ENCODE results near the gene ECHDC3. TPM values are rescaled to one million over a fixed set of nuclear protein-coding genes. Genes with fewer than 3 reads are reported as not detected.
A peak's percentile ranks its signal among the peaks of the same experiment; 100 is the strongest.

ECHDC3 gene
- total RNA-seq, 1 donor from 2014 or later = 137 TPM

GRCh38 chr10:11772575-11773288 lies 30.6 kb downstream of the ECHDC3 start:
- no peak for ATAC-seq
- DNase-seq (ENCODE audit: low spot score) = no peak

- DNase-seq (ENCODE audit: low spot score) (no peak), ATAC-seq (no peak)
These were observed 31.7 kb downstream of the ECHDC3 start for GRCh38 chr10:11773761-11774441.

- DNase-seq (ENCODE audit: low spot score) (no peak), ATAC-seq (no peak)
These were observed 33.2 kb downstream of the ECHDC3 start for GRCh38 chr10:11775412-11775811.

- no peak for DNase-seq (ENCODE audit: low spot score)
These were observed 33.9 kb downstream of the ECHDC3 start for GRCh38 chr10:11776080-11776479.

GRCh38 chr10:11781114-11781513 lies 38.9 kb downstream of the ECHDC3 start:
- DNase-seq (ENCODE audit: low spot score) (no peak), ATAC-seq (no peak)

More at GRCh38 chr10:11776080-11776479, 33.9 kb downstream of the ECHDC3 start:
- no peak for ATAC-seq

- DNase-seq (ENCODE audit: low spot score) = no peak
- peak; percentile 87 for ATAC-seq
These were observed 40.8 kb downstream of the ECHDC3 start for GRCh38 chr10:11782793-11783557.

GRCh38 chr10:11783558-11783865 lies 41.3 kb downstream of the ECHDC3 start:
- DNase-seq (ENCODE audit: low spot score) = no peak
- ATAC-seq = no peak

- ATAC-seq (no peak), DNase-seq (ENCODE audit: low spot score) (no peak)
These were observed 45.2 kb downstream of the ECHDC3 start for GRCh38 chr10:11787374-11787773.

- ATAC-seq = no peak
These were observed 45.7 kb downstream of the ECHDC3 start for GRCh38 chr10:11787846-11788245.

GRCh38 chr10:11789306-11789705 lies 47.1 kb downstream of the ECHDC3 start:
- no peak for DNase-seq (ENCODE audit: low spot score)

More at GRCh38 chr10:11787846-11788245, 45.7 kb downstream of the ECHDC3 start:
- DNase-seq (ENCODE audit: low spot score) = no peak

GRCh38 chr10:11789956-11790355 lies 47.8 kb downstream of the ECHDC3 start:
- DNase-seq (ENCODE audit: low spot score) = no peak
- no peak for ATAC-seq

More at GRCh38 chr10:11789306-11789705, 47.1 kb downstream of the ECHDC3 start:
- no peak for ATAC-seq

- peak; percentile 89 for DNase-seq (ENCODE audit: low spot score)
- ATAC-seq = peak; percentile 93
These were observed 51.7 kb downstream of the ECHDC3 start for GRCh38 chr10:11793762-11794479.

GRCh38 chr10:11794566-11794965 lies 52.4 kb downstream of the ECHDC3 start:
- DNase-seq (ENCODE audit: low spot score) (no peak), ATAC-seq (no peak)

GRCh38 chr10:11795101-11795920 lies 53.1 kb downstream of the ECHDC3 start:
- ATAC-seq (no peak), DNase-seq (ENCODE audit: low spot score) (no peak)

GRCh38 chr10:11796474-11796873 lies 54.3 kb downstream of the ECHDC3 start:
- no peak for DNase-seq (ENCODE audit: low spot score)
- no peak for ATAC-seq

- no peak for ATAC-seq
- DNase-seq (ENCODE audit: low spot score) = no peak
These were observed 55.1 kb downstream of the ECHDC3 start for GRCh38 chr10:11797281-11797680.

GRCh38 chr10:11797847-11798633 lies 55.9 kb downstream of the ECHDC3 start:
- ATAC-seq = no peak

GRCh38 chr10:11798845-11799735 lies 56.9 kb downstream of the ECHDC3 start:
- DNase-seq (ENCODE audit: low spot score) = no peak

More at GRCh38 chr10:11797847-11798633, 55.9 kb downstream of the ECHDC3 start:
- no peak for DNase-seq (ENCODE audit: low spot score)

More at GRCh38 chr10:11798845-11799735, 56.9 kb downstream of the ECHDC3 start:
- no peak for ATAC-seq

Measured in left lobe of liver (tissue), 2 donors.